Endothelial cell of umbilical vein (primary cell): ENCODE data around the gene BARX1. TPM values are rescaled to one million over a fixed set of nuclear protein-coding genes. Genes with fewer than 3 reads are reported as not detected.

Experiments used
- BruUV-seq: library from RNA; stranded (reverse); fragments of 400-500 nt; replicated peaks from 2 replicates; lab custom pipeline; 2021; lab: Mats Ljungman, UMichigan
- CTCF ChIA-PET: fragments of 300-600, 350-600 bp; sonication (Branson Sonifier 250); formaldehyde crosslinking; loops from one replicate; lab custom pipeline; 2021; ENCODE audit warnings: antibody characterized with exemption, inconsistent platforms; lab: Charles Lee
- POLR2A ChIA-PET: fragments of 300-600, 350-600 bp; sonication (Branson Sonifier 250); formaldehyde crosslinking; loops from one replicate; lab custom pipeline; 2021; ENCODE audit warnings: antibody characterized with exemption, inconsistent platforms; lab: Charles Lee
- DNase-seq: peaks from one replicate; pipeline ENCODE4 v3.0.0-alpha.2; 2011; ENCODE audit warnings: low read depth, low spot score
- FAIRE-seq: peaks from 2 replicates; lab custom pipeline; 2011; peaks lifted over from hg19 to GRCh38; lab: Jason Lieb, UNC
- H2AFZ ChIP-seq: 2 replicates; pipeline ENCODE4 v1.6.0; 2012; ENCODE audit warnings: low read depth, low read length, control low read depth, inconsistent platforms
- H3K27ac ChIP-seq: 2 replicates; pipeline ENCODE4 v1.5.1; 2011; ENCODE audit warnings: low read depth, mild to moderate bottlenecking, control low read depth, low read length, moderate library complexity; ENCODE audit not compliant: insufficient read depth
- H3K27me3 ChIP-seq, 2 experiments: 2 replicates each; pipeline versions ENCODE4 v1.6.0 to v1.6.1; 2011; ENCODE audit warnings: low read length in 2 of 2, mixed read lengths in 1 of 2; ENCODE audit not compliant: control insufficient read depth in 2 of 2, insufficient read depth in 2 of 2
- H3K36me3 ChIP-seq, 2 experiments: 2 replicates in 1 of 2; 3 replicates in 1 of 2; pipeline ENCODE4 v1.5.1; 2011; ENCODE audit warnings: low read length in 2 of 2, mild to moderate bottlenecking in 1 of 2, moderate library complexity in 1 of 2; ENCODE audit not compliant: control insufficient read depth in 2 of 2, insufficient read depth in 2 of 2; ENCODE audit errors: extremely low read depth in 1 of 2
- H3K4me1 ChIP-seq: 3 replicates; pipeline ENCODE4 v1.5.1; 2011; ENCODE audit warnings: mild to moderate bottlenecking, low read length; ENCODE audit not compliant: control insufficient read depth, insufficient read depth; ENCODE audit errors: extremely low read depth
- H3K4me2 ChIP-seq: 2 replicates; pipeline ENCODE4 v1.6.1; 2011; ENCODE audit warnings: low read length, control low read depth, mixed read lengths; ENCODE audit not compliant: insufficient read depth
- H3K4me3 ChIP-seq, 3 experiments: fragments of 200-600 bp in 1 of 3; sonication (generic), shearing (Covaris generic) in 1 of 3; replicated peaks in 1 of 3; 2 replicates each; pipeline ENCODE4 v1.5.1; 2011 to 2016; ENCODE audit warnings: control low read depth in 3 of 3, low read length in 3 of 3, mild to moderate bottlenecking in 2 of 3, inconsistent platforms in 1 of 3, low read depth in 1 of 3, moderate library complexity in 1 of 3; ENCODE audit not compliant: insufficient read depth in 1 of 3
- H3K79me2 ChIP-seq: 2 replicates; pipeline ENCODE4 v1.6.0; 2012; ENCODE audit warnings: low read length, inconsistent platforms; ENCODE audit not compliant: control insufficient read depth, insufficient read depth
- H3K9ac ChIP-seq: replicated peaks from 2 replicates; pipeline ENCODE3; 2011; ENCODE audit warnings: low read length, control low read depth; ENCODE audit not compliant: insufficient read depth; ENCODE audit errors: extremely low read depth
- H3K9me1 ChIP-seq: replicated peaks from 3 replicates; pipeline ENCODE4 v1.6.0; 2011; ENCODE audit warnings: mild to moderate bottlenecking, low read length; ENCODE audit not compliant: control insufficient read depth, insufficient read depth; ENCODE audit errors: extremely low read depth
- H3K9me3 ChIP-seq: replicated peaks from 2 replicates; pipeline ENCODE4 v1.5.1; 2012; ENCODE audit warnings: low read length, inconsistent platforms; ENCODE audit not compliant: control insufficient read depth, insufficient read depth
- H4K20me1 ChIP-seq: replicated peaks from 2 replicates; pipeline ENCODE3; 2011; ENCODE audit warnings: mild to moderate bottlenecking, low read length; ENCODE audit not compliant: control insufficient read depth, insufficient read depth; ENCODE audit errors: extremely low read depth
- FOS ChIP-seq: IDR thresholded peaks from 2 replicates; pipeline ENCODE4 v1.6.1; 2011; ENCODE audit warnings: mild to moderate bottlenecking, low read length, moderate library complexity, borderline replicate concordance; ENCODE audit not compliant: insufficient read depth
- GATA2 ChIP-seq: IDR thresholded peaks from 2 replicates; pipeline ENCODE4 v1.7.0; 2011; ENCODE audit warnings: low read depth, mild to moderate bottlenecking, moderate library complexity, mixed read lengths, low read length; ENCODE audit not compliant: insufficient read length, insufficient read depth
- MAX ChIP-seq: IDR thresholded peaks from 2 replicates; pipeline ENCODE4 v1.6.1; 2011; ENCODE audit not compliant: insufficient read depth, insufficient read length
- MYC ChIP-seq: IDR thresholded peaks from one replicate; pipeline ENCODE4 v1.6.1; 2011; ENCODE audit warnings: mild to moderate bottlenecking, low read depth, low read length
- POLR2A ChIP-seq: IDR thresholded peaks from 2 replicates; pipeline ENCODE4 v1.6.1; 2012; ENCODE audit warnings: low read depth, mild to moderate bottlenecking, control low read depth, low read length
- POLR2AphosphoS5 ChIP-seq: IDR thresholded peaks from 2 replicates; pipeline ENCODE4 v1.6.1; 2012; ENCODE audit warnings: low read depth, mild to moderate bottlenecking, control low read depth, low read length, moderate library complexity; ENCODE audit not compliant: insufficient read depth
- dilution Hi-C: fragments of 300-500 bp; cut with MboI; formaldehyde crosslinking; loops from one replicate; pipeline ENCODE4 v1.15.0; 2019; ENCODE audit warnings: low sequenced_read_pairs; ENCODE audit not compliant: extremely low pct_ligation_motif_present
- intact Hi-C: fragments of 100-400 bp; cut with micrococcal nuclease; formaldehyde crosslinking; loops from one replicate; pipeline ENCODE4 v1.10.0; 2022
- polyA plus RNA-seq, 4 experiments: library from polyadenylated mRNA; depleted of rRNA in 3 of 4; stranded (reverse) in 3 of 4; unstranded in 1 of 4; fragments of >200 nt; gene quantifications; 2 replicates each; pipeline versions ENCODE4 v1.2.1 to v1.2.3, GENCODE V29; 2011 to 2012; ENCODE audit warnings: missing spikeins in 1 of 4
- total RNA-seq: library from RNA; stranded (reverse); gene quantifications from 2 replicates; pipeline ENCODE4 v1.2.3, GENCODE V29; 2021
- TF ChIP-seq, protein P1 (sequence below), 2 donors: IDR thresholded peaks; 1 replicate in 1 of 2; 2 replicates in 1 of 2; pipeline ENCODE4 v1.5.1; 2011; ENCODE audit warnings: low read length in 2 of 2, mild to moderate bottlenecking in 2 of 2, moderate library complexity in 2 of 2, control low read depth in 1 of 2, inconsistent platforms in 1 of 2, low read depth in 1 of 2; ENCODE audit not compliant: insufficient read depth in 1 of 2; ENCODE audit errors: extremely low read depth in 1 of 2

The BARX1 gene
- total and polyA plus RNA-seq, 2 donors (not counting 3 experiments of a cell fraction or from before 2014, with no cell fraction given) = not detected

DNA sequence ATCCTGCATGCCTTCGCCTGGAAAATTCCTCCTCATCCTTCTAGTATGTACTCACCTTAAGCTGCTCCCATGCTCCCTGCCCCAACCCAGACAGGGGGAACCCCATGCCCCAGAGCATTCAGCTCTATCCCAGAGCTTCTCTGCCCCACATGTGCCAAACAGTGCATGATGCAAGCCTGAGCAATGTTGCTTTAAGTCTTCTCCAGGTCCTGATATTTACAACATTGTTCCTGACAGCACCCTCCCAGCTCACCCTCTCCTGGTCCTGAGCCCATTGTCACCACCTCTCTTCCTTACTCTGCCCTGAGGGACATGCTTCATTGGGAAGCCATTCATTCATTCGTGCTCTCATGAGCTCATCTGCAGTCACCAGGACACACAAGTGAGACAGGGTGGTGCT is 23.4 kb upstream of the BARX1 start:
- Histone ChIP-seq H3K4me1 (no peaks in the 10 kb centered on the region), H4K20me1 (no peaks in the 10 kb centered on the region), H3K27me3 (peaks cover 0 to 4% of the 10 kb centered on the region in 2 experiments), H3K27ac (no peak overlapping the region), H3K36me3 (no peaks in the 10 kb centered on the region), H3K4me2 (no peak overlapping the region), H3K9me1 (no peaks in the 10 kb centered on the region), H2AFZ (no peak overlapping the region), H3K9ac (no peak overlapping the region), H3K79me2 (no peaks in the 10 kb centered on the region), H3K9me3 (no peaks in the 10 kb centered on the region), H3K4me3 (no peak overlapping the region)
- intact Hi-C loops = no loop called here
- DNase-seq = no peak
- CTCF ChIA-PET = no interaction called here
- no TSS peak for BruUV-seq
- no peak for FAIRE-seq
- POLR2A ChIA-PET = no interaction called here
- no peak for TF ChIP-seq FOS
- no peak for TF ChIP-seq POLR2A
- TF ChIP-seq POLR2AphosphoS5 = no peak
- no peak for TF ChIP-seq GATA2
- no peak for TF ChIP-seq MYC
- no peak for TF ChIP-seq MAX
- TF ChIP-seq, protein P1, sequence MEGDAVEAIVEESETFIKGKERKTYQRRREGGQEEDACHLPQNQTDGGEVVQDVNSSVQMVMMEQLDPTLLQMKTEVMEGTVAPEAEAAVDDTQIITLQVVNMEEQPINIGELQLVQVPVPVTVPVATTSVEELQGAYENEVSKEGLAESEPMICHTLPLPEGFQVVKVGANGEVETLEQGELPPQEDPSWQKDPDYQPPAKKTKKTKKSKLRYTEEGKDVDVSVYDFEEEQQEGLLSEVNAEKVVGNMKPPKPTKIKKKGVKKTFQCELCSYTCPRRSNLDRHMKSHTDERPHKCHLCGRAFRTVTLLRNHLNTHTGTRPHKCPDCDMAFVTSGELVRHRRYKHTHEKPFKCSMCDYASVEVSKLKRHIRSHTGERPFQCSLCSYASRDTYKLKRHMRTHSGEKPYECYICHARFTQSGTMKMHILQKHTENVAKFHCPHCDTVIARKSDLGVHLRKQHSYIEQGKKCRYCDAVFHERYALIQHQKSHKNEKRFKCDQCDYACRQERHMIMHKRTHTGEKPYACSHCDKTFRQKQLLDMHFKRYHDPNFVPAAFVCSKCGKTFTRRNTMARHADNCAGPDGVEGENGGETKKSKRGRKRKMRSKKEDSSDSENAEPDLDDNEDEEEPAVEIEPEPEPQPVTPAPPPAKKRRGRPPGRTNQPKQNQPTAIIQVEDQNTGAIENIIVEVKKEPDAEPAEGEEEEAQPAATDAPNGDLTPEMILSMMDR (IDR thresholded peaks at IDR 0.05; ENCODE audit: extremely low read depth in 1 of 2, insufficient read depth in 1 of 2, low read depth in 1 of 2, low read length in 2 of 2) = no peak
- dilution Hi-C loops = no loop called here
